GM19455 (cell line): ENCODE data around the gene GALNT17.
"Not testable (repeated sequence)": the region's sequence is repeated elsewhere in the genome, so short reads cannot be mapped to it uniquely, and the experiment has no call there.

Experiments
- ATAC-seq: cut with Tn5 transposase; IDR thresholded peaks from one replicate; pipeline ENCODE4 v1.9.1; 2021; ENCODE audit not compliant: unreplicated experiment

The GALNT17 gene

DNA sequence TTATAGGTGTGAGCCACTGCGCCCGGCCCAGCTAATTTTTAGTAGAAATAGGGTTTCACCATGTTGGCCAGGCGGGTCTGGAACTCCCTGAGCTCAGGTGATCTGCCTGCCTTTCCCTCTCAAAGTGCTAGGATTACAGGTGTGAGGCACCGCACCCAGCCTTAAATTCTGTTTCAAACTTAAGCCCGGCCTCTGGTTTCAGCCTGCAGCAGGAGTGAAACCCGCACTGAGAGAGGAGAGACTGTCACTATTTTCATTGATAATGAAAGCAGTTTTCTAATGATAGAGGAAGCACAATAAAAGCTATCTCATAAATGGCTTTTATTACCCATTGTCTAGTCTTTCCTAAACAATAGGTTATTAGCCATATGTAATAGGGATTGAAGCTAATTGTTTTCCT is 415.5 kb downstream of the GALNT17 start:
- no peak for ATAC-seq

DNA sequence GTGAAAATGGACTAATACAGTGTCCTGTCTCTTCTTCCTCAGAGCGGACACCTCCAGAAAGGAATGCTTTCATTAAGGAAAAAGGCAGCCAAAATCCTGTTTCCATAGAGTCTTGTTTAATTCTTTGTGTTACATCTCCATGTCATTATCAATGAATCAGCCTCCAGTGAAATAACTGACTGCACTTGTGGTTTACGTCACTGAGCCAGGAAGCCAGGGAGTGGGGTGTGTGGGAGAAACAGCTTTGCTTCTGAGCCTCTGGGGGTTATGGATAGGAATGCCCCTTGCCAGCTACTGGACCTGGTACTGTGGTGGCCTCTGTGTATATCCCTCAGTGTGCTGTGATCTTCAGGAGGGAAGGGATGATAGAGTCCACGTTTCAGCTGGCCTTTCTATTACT is 416.8 kb downstream of the GALNT17 start:
- no peak for ATAC-seq

DNA sequence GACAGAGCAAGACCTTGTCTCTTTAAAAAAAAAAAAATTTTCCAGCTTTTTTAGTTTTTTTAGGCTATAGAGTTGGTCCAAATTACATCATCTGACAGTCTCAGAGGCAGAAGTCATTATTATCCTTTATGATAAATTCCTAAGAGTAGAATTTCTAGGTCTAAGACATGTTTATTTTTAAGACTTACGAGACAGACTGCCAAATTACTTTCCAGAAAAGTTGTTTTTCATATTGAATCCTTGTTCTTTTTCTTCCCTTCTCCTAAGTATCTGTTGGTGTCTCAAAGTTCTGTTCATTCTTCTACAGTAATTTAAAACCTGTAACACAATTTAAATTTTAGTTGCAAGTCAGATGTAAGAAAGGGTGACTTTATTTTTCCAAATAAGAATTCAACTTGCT is 421.4 kb downstream of the GALNT17 start:
- ATAC-seq, result no peak

DNA sequence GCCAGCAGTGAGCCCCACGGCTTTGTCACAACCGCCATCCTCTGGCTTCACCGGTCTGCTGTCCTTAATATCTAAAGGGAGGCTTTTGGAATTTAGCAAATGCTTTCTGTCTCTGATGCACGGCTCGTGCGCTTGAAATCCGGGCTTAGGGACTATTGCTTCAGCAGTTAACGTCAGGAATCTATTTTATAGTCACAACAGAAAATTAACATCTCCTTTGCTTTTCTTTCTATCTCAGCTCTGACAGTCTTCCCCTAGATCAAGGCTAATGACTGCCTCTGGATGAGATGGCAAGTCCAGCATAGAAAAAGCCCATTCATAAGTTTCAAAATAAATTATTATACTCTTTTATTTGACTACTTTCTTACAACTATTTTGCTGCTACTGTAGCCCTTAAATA is 423.8 kb downstream of the GALNT17 start:
- ATAC-seq, result no peak

DNA sequence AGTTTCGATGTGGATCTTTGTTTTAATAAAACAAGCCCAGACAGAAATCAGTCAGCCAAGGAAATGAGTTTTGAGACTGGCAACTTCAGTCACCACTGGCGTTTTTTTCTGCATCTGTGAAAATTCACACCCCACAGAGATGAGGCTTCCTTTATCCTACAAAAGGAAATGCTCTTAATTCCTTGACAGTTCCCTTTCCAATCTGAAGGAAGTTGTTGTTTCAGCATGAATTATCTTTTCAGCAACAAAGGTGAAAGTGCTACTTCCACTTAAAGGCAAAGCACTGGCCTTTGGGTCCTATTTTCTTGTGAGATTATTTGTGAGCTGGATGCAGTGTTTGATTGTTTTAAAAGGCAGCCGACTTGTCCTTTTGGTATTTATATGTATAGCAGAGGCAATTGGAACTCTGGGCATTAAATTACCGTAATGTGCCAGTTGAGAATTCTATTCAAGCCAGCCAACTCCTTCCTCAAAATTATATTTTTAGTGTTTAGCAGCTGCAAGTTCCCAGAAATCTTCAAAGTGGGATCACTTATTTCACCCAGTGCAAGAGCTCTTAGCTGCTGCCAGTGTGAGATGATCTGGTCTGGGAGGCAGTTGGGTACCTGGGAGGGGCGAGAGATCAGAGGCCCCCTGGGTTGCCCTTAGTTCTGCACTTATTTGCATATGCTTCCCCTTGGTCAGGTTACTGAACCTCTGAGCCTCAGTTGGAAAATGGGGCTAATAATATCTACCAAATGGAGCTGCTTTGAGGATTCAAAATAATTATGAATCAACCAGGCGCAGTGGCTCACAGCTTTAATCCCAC is 427.1 kb downstream of the GALNT17 start:
- no peak for ATAC-seq

DNA sequence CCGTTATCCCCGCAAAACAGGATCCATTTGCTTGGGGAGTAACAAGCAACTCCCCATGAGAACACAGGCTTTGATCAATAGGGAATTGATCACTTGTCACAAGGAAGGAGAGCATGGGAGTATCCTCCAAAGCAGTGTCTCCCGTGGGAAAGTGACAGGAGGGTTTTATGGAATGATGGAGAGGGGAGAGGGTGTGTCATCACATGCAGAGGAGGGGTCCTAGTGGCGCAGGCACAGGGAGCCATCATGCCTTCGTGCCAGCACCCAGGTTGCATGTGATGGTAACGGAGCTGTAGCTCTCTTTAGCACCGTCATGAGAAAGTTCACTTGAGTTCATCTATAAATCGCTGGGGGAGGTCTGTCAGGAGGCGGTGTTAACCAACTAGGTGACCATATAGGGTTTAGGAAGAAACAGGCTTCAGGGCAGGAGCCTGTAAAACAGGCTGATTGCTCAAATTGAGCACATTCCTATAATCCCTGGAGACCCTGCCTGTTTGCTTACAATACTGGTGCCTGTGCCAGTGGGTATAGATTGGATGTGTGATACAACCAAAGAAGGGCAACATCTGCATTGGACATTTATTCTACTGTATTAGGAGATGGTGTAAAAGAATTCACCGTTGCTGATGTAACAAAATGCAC is 428.5 kb downstream of the GALNT17 start:
- no peak for ATAC-seq

DNA sequence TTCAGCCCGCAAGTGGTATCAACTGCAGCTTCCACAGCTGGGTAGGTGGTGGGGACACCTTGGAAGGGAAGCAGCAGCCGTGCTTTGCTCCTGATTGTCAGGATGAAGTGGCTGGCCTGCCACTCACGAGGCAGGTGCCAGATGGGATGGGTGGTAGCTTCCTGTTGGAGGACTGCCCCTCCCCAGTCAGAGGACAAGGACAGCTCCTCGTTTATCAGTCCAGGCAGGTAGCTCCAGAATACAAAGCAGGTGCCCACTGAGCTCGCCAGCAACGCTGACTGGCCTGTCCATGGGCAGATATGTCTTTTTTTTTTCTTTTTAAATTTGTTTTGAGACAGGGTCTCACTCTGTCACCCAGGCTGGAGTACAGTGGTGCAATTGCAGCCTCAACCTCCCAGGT is 431.3 kb downstream of the GALNT17 start:
- no peak for ATAC-seq

GRCh38 chr7:71566376-71566775 is 434.4 kb downstream of the GALNT17 start:
- no peak for ATAC-seq

DNA sequence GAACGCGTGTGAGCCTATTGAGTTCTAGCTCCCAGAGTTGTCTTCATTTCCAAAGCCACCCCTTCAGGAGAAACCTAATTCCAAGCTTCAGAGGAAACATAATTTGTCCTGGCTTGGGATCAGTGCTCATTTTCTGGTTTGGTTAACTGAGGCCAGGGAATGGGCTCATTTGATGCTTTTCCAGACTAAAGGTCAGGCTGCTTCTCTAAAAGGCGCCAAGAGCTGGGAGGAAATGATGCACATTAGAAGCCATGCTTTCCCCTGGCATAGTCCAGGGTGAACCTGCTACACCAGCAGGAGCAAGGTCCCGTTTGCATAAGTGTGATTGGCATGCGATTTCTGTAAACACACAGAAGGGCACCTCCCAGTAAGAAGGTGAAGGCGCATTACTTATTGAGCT is 435.0 kb downstream of the GALNT17 start:
- ATAC-seq, result no peak

DNA sequence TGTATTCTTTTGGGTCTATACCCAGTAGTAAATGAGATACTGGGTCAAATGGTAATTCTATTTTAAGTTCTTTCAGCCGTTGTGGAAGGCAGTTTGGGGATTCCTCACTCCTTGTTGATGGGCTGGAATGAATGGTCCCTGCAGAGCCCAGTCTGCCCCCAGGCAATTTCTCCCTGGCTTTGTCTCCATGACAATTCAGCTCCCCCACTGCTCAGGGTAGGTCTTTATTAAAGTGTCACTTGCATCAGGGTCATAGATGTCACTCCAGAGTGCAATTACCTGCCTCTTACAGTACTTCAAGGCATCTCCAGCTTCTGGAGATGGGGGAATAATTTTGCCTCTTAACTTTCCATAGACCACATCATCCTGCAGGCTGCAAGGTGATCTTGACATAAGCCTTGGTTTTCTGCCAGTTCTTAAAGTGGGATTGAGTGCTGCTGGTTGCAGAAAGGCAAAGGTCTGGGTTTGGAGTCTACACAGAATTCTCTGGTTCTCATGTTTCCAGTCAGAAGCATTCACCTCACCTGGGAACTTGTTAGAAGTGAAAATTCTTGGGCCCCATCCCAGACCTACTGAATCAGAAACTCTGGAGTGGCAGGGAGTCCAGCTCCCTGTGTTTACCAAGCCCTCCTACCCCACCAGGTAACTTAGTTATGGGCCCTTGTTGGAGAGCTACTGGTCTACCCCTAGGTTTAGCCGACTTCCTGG is 442.4 kb downstream of the GALNT17 start:
- no peak for ATAC-seq

GRCh38 chr7:71580027-71580426 is 448.1 kb downstream of the GALNT17 start:
- no peak for ATAC-seq

DNA sequence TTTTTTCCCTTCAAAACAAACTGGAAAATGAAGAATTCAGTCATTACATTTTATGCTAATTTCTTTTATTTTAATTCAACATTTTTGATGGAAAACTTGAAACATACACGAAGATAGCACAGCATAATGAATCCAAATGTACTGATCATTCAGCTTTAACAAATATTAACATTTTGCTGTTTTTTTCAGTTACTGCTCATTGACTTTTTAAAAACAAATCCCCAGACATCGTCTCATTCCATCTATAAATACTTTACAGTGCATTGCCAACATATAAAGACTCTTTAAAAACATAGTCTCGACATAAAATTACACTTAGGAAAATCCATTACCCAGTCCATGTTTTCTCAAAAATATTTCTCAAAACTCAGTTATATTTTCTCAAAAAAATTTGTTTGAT is 452.3 kb downstream of the GALNT17 start:
- no peak for ATAC-seq

GRCh38 chr7:71591876-71592275 is 459.9 kb downstream of the GALNT17 start:
- ATAC-seq, result no peak

DNA sequence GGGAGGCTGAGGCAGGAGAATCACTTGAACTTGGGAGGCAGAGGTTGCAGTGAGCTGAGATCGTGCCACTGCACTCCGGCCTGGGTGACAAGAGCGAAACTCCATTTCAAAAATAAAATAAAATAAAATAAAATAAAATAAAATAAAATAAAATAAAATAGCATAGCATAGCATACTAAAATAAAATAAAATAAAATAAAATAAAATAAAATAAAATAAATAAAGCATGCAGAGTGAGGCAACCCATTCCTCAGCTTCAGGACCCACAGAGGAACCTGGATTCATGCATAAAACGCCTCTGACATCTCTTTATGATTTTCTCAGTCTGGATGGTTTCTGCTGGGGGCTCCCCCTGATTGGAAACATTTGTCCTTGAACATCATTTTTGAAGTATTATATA is 460.4 kb downstream of the GALNT17 start:
- not testable (repeated sequence) for ATAC-seq

DNA sequence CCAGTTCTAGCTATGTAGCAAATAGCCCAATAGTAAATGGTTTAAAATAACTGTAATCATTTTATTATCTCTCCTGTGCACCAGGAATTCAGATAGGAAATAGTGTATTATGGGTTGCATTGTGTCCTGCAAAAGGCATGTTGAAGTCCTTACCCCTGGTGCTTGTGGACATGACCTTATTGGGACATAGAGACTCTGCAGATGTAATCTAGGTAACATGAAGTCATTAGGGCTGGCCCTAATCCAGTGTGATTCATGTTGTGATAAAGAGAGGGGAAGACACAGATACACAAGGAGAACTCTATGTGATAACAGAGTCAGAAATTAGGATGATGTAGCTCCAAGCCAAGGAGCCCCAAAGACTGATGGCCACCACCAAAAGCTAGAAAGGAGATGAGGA is 462.8 kb downstream of the GALNT17 start:
- no peak for ATAC-seq

GRCh38 chr7:71595176-71595575 is 463.2 kb downstream of the GALNT17 start:
- ATAC-seq, result no peak

DNA sequence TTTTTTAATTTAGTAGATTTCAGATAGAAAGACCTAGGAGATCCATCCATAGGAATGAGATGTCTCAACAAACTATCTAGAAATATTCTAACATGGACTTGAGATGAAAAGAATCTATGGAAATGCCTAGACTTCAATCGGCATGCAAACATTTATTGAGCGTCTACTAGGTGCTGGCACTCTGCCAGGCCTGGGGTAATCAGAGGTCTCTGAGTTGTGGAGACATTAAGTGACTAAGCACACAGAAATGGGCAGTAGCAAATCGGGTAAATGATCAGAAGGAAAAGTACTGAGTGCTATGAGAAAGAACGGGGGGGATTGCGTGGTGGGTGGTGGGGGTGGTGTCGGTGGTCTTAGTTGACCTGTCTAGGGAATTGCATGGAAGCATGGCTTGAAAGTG is 466.6 kb downstream of the GALNT17 start:
- no peak for ATAC-seq

DNA sequence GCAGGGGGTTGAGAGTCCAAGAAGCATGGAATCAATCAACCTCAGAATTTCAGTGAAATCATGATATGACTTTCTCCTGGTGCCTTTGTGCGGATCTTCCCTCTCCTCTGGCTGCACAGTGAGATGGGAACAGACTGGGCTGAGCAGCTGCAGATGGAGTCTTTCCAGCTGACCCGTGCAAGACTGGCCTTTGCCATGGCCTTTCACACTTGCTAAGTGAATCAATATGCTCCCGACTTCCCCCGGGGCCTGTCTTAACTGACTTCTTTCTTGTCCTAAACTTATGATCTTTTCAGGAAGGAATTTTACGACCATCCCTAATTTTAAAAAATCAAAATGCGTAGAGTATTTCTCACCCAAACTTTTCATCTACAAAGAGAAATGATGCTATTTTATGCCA is 469.9 kb downstream of the GALNT17 start:
- no peak for ATAC-seq

DNA sequence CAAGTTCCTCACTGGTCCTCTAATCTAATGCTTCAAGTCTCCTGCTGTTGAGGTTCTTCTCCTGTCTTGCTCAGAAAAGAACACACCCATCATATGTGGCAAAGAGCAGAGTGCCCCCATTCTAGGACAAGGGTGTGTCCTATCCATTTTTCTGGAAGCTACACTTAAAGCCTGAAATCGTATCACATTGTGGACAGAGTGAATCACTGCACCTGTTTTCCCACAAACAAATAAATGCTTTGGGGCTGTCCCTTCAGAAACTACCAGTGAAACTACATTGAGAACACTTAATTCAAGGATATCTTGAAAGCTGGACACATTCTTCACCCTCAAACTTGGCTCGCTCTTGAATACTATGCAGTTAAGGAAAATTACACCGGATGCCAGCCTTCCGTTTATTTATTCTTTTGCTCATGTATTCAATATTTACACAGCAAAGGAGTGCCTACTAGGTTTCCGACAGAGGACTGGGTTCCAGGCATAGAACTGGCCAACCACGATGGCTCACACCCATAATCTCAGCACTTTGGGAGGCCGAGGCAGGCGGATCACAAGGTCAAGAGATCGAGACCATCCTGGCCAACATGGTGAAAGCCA is 473.0 kb downstream of the GALNT17 start:
- ATAC-seq, result no peak

- ATAC-seq, result no peak
Observed at GRCh38 chr7:71611986-71612385, 480.0 kb downstream of the GALNT17 start.

DNA sequence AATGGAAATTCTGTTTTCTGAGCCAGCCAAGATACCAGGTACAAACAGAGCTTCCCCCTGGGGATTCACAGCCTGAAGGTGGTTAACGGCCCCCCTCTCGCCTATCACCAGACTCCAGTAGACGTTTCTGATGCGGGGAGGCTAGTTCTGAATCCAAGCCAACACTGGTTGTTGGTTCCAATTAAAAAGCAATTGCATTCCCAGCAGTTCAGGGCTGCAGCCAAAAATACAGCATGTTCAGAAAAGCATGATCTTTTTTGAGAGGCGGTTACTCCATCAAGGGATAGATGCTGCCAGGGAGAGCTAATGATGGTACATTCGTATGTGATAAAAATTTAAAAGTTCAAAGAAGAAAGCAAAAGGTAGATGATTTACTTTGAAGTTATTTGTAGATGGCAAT is 481.0 kb downstream of the GALNT17 start:
- ATAC-seq, result no peak

DNA sequence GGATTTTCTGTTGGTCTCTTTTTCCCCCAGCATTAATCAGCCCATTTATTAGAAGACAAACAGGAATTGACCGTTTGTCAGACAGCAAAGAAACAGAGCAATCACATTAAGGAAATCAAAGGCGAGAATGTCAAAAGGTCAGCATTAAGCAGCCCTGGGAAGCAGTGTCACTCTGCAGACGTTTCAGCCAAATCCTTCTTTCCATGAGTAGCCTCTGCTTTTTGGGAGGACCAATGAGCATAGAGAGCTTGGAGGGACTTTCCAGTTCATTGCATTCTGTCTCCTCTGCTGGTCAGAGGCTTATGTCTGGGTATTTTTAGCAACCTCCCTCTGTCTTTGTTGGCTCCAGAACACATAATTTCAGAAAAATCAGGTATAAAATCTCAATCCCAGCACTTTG is 481.4 kb downstream of the GALNT17 start:
- ATAC-seq, result no peak
